Astrocyte (in vitro differentiated cells and primary cell): ENCODE results near the gene CCDC196. TPM values are rescaled to one million over a fixed set of nuclear protein-coding genes. Genes with fewer than 3 reads are reported as not detected.
A peak's percentile ranks its signal among the peaks of the same experiment; 100 is the strongest.

Experiments used
- DNase-seq: peaks from one replicate; pipeline ENCODE4 v3.0.0-alpha.2; 2010; ENCODE audit warnings: low read depth
- FAIRE-seq: peaks from 2 replicates; lab custom pipeline; 2011; peaks lifted over from hg19 to GRCh38; lab: Jason Lieb, UNC
- H2AFZ ChIP-seq: 2 replicates; pipeline ENCODE4 v1.6.0; 2012; ENCODE audit warnings: low read depth, low read length, inconsistent platforms
- H3K27ac ChIP-seq: 2 replicates; pipeline ENCODE4 v1.5.1; 2011; ENCODE audit warnings: low read depth, low read length, inconsistent platforms
- H3K27me3 ChIP-seq: 2 replicates; pipeline ENCODE4 v1.6.0; 2011; ENCODE audit warnings: low read length, inconsistent platforms; ENCODE audit not compliant: insufficient read depth
- H3K36me3 ChIP-seq: 2 replicates; pipeline ENCODE4 v1.5.1; 2011; ENCODE audit warnings: low read length, inconsistent platforms; ENCODE audit not compliant: insufficient read depth
- H3K4me1 ChIP-seq: 2 replicates; pipeline ENCODE4 v1.5.1; 2011; ENCODE audit warnings: low read length, inconsistent platforms; ENCODE audit not compliant: insufficient read depth
- H3K4me2 ChIP-seq: 2 replicates; pipeline ENCODE4 v1.6.0; 2012; ENCODE audit warnings: low read length, inconsistent platforms
- H3K4me3 ChIP-seq: 2 replicates; pipeline ENCODE4 v1.5.1; 2011; ENCODE audit warnings: low read depth, mild to moderate bottlenecking, low read length, inconsistent platforms; ENCODE audit not compliant: insufficient read depth
- H3K79me2 ChIP-seq: 2 replicates; pipeline ENCODE4 v1.6.0; 2012; ENCODE audit warnings: mild to moderate bottlenecking, low read length, inconsistent platforms; ENCODE audit not compliant: insufficient read depth
- H3K9ac ChIP-seq: 2 replicates; pipeline ENCODE4 v1.6.0; 2012; ENCODE audit warnings: mild to moderate bottlenecking, low read length, inconsistent platforms
- H3K9me3 ChIP-seq: 2 replicates; pipeline ENCODE4 v1.5.1; 2012; ENCODE audit warnings: low read depth, mild to moderate bottlenecking, low read length, inconsistent platforms; ENCODE audit not compliant: insufficient read depth
- H4K20me1 ChIP-seq: 2 replicates; pipeline ENCODE4 v1.6.0; 2012; ENCODE audit warnings: low read length, inconsistent platforms; ENCODE audit not compliant: insufficient read depth
- H3K27ac Mint-ChIP-seq: one replicate; pipeline ENCODE4 v1.8.0; 2021; ENCODE audit warnings: mild to moderate bottlenecking, mixed read lengths; ENCODE audit not compliant: unreplicated experiment
- H3K27me3 Mint-ChIP-seq: one replicate; pipeline ENCODE4 v1.8.0; 2021; ENCODE audit warnings: low read depth, mixed read lengths; ENCODE audit not compliant: unreplicated experiment
- H3K36me3 Mint-ChIP-seq: one replicate; pipeline ENCODE4 v1.8.0; 2021; ENCODE audit warnings: low read depth, mixed read lengths; ENCODE audit not compliant: unreplicated experiment
- H3K4me1 Mint-ChIP-seq: one replicate; pipeline ENCODE4 v1.8.0; 2021; ENCODE audit warnings: low read depth, mixed read lengths; ENCODE audit not compliant: unreplicated experiment
- H3K4me3 Mint-ChIP-seq: one replicate; pipeline ENCODE4 v1.8.0; 2021; ENCODE audit warnings: mild to moderate bottlenecking, moderate library complexity, mixed read lengths; ENCODE audit not compliant: unreplicated experiment
- H3K9me3 Mint-ChIP-seq: one replicate; pipeline ENCODE4 v1.8.0; 2021; ENCODE audit warnings: mild to moderate bottlenecking, mixed read lengths; ENCODE audit not compliant: unreplicated experiment
- EZH2 ChIP-seq: IDR thresholded peaks from 2 replicates; pipeline ENCODE4 v1.6.1; 2012; ENCODE audit warnings: mild to moderate bottlenecking, low read length, inconsistent platforms; ENCODE audit not compliant: insufficient read depth
- total RNA-seq: library from RNA; stranded (reverse); gene quantifications from 2 replicates; pipeline ENCODE4 v1.2.1, GENCODE V29; 2021
- TF ChIP-seq, protein P1 (sequence below): IDR thresholded peaks from 2 replicates; pipeline ENCODE4 v1.5.1; 2011; ENCODE audit warnings: low read depth, mild to moderate bottlenecking, inconsistent platforms, low read length, moderate library complexity; ENCODE audit not compliant: insufficient read depth

Gene CCDC196
- total RNA-seq, 1 donor from 2014 or later = not detected

- no peaks in the 10 kb centered on the region for H3K79me2 ChIP-seq
- H3K4me2 ChIP-seq = no peak overlapping the region
- no peaks in the 10 kb centered on the region for H3K36me3 ChIP-seq
- TF ChIP-seq, protein P1, sequence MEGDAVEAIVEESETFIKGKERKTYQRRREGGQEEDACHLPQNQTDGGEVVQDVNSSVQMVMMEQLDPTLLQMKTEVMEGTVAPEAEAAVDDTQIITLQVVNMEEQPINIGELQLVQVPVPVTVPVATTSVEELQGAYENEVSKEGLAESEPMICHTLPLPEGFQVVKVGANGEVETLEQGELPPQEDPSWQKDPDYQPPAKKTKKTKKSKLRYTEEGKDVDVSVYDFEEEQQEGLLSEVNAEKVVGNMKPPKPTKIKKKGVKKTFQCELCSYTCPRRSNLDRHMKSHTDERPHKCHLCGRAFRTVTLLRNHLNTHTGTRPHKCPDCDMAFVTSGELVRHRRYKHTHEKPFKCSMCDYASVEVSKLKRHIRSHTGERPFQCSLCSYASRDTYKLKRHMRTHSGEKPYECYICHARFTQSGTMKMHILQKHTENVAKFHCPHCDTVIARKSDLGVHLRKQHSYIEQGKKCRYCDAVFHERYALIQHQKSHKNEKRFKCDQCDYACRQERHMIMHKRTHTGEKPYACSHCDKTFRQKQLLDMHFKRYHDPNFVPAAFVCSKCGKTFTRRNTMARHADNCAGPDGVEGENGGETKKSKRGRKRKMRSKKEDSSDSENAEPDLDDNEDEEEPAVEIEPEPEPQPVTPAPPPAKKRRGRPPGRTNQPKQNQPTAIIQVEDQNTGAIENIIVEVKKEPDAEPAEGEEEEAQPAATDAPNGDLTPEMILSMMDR = no peak
- no peak for TF ChIP-seq EZH2
- Mint-ChIP-seq H3K27ac (no peak overlapping the region), H3K36me3 (no peaks in the 10 kb centered on the region), H3K4me3 (no peak overlapping the region), H3K9me3 (no peaks in the 10 kb centered on the region), H3K27me3 (peaks cover 6% of the 10 kb centered on the region), H3K4me1 (peaks cover 2% of the 10 kb centered on the region)
- no peaks in the 10 kb centered on the region for H3K4me1 ChIP-seq
- no peaks in the 10 kb centered on the region for H4K20me1 ChIP-seq
- FAIRE-seq (no peak), DNase-seq (no peak)
- H3K27ac ChIP-seq = no peak overlapping the region
- no peak overlapping the region for H3K9ac ChIP-seq
- H3K4me3 ChIP-seq = no peak overlapping the region
- H2AFZ ChIP-seq = no peak overlapping the region
- no peaks in the 10 kb centered on the region for H3K9me3 ChIP-seq
- H3K27me3 ChIP-seq = no peaks in the 10 kb centered on the region
These were observed 7.6 kb downstream of the CCDC196 start for GRCh38 chr14:66493750-66494149.

DNA sequence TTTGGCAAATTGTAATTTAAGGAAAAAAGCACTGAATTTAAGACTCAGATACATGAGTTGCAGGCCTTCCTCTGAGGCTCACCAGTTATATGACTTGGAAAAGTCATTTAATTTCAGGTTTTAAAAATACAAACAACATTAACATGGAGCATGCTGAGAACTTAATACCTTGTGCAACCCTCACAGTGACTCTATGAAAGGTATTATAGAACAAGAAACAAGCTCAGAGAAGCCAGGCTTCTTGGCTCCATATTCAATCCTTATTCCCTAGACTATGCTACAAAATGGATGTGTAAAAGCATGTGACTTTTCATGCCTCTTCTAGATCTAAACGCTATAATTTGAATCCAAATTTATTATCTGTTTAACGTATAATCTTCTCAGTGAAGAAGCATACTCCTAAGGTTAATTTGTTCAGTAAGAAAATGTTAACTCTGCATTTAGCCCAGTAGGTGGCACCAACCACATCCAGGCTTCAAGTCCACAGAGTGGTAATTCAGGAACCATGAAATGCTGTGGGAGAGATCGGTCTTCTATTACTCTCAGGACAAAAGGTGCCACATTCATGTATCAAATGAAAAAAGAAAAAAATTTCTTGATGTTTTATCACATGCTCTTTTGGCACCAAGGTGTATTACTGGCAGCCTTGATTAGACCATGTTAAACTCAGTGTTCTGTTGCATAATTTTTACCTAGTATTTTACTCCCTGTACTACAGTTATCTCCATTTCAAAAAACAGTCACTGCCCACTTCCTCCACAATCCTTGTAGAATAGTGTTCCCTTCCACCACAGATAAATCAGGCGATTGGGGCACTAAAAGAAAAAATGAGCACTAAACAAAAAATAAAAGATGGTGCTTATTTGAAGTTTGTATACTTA is 9.3 kb downstream of the CCDC196 start:
- Histone ChIP-seq H3K9ac (no peak overlapping the region), H2AFZ (no peak overlapping the region), H3K27ac (no peak overlapping the region), H3K4me3 (no peak overlapping the region), H3K36me3 (no peaks in the 10 kb centered on the region), H4K20me1 (no peaks in the 10 kb centered on the region), H3K9me3 (no peaks in the 10 kb centered on the region), H3K4me1 (no peaks in the 10 kb centered on the region), H3K27me3 (no peaks in the 10 kb centered on the region), H3K4me2 (peak overlapping the region; percentile 45), H3K79me2 (no peaks in the 10 kb centered on the region)
- Mint-ChIP-seq H3K9me3 (no peaks in the 10 kb centered on the region), H3K4me1 (peaks cover 2% of the 10 kb centered on the region), H3K4me3 (no peak overlapping the region), H3K36me3 (no peaks in the 10 kb centered on the region), H3K27ac (no peak overlapping the region), H3K27me3 (peaks cover 4% of the 10 kb centered on the region)
- FAIRE-seq (peak; percentile 54), DNase-seq (peak; percentile 52)
- TF ChIP-seq EZH2 = no peak
- TF ChIP-seq, protein P1 = peak; percentile 91
